GM10266 (cell line): Measurements from ENCODE around the gene AP5Z1.

Source experiments
- DNase-seq: peaks from one replicate; pipeline ENCODE4 v3.0.0; 2012; ENCODE audit errors: extremely low spot score
- TF ChIP-seq, protein P1 (sequence below): IDR thresholded peaks from 2 replicates; pipeline ENCODE4 v1.5.1; 2012; ENCODE audit warnings: mild to moderate bottlenecking, low read depth; ENCODE audit not compliant: control insufficient read depth, insufficient read depth; ENCODE audit errors: missing control alignments

Gene AP5Z1

DNA sequence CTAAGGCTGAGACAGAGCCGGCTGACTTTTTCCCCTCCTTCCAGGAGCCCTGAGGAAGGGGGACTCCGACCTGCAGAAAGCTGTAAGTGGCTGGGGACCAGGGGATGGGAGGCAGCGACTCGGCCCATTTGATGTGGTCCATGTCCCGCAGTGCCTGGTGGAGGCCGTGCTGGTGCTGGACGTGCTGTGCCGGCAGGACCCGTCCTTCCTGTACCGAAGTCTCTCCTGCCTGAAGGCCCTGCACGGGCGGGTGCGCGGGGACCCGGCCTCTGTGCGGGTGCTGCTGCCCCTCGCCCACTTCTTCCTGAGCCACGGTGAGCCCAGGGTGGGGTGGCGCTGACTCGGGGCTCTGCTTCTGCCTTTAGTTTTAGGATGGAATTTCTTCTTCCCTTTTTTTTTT, 9.9 kb downstream of the AP5Z1 start:
- no peak for DNase-seq
- TF ChIP-seq, protein P1, sequence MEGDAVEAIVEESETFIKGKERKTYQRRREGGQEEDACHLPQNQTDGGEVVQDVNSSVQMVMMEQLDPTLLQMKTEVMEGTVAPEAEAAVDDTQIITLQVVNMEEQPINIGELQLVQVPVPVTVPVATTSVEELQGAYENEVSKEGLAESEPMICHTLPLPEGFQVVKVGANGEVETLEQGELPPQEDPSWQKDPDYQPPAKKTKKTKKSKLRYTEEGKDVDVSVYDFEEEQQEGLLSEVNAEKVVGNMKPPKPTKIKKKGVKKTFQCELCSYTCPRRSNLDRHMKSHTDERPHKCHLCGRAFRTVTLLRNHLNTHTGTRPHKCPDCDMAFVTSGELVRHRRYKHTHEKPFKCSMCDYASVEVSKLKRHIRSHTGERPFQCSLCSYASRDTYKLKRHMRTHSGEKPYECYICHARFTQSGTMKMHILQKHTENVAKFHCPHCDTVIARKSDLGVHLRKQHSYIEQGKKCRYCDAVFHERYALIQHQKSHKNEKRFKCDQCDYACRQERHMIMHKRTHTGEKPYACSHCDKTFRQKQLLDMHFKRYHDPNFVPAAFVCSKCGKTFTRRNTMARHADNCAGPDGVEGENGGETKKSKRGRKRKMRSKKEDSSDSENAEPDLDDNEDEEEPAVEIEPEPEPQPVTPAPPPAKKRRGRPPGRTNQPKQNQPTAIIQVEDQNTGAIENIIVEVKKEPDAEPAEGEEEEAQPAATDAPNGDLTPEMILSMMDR: no peak

DNA sequence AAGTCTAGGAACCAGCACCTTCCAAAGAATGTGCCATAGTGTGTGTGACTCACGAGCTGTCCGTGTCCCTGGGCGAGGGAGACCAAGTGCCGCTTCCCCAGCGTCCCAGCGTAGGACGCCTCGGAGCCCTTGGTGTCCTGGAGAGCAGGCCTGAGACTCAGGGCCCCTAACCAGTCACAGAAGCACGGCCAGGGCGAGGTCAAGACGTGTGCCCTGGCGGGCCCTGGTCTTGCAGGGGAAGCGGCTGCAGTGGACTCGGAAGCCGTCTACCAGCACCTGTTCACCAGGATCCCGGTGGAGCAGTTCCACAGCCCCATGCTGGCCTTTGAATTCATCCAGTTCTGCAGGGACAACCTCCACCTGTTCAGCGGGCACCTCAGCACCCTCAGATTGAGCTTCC, 10.6 kb downstream of the AP5Z1 start:
- no peak for DNase-seq
- TF ChIP-seq, protein P1: no peak

GRCh38 chr7:4787541-4787940, 12.1 kb downstream of the AP5Z1 start:
- DNase-seq: no peak
- TF ChIP-seq, protein P1: no peak

GRCh38 chr7:4787947-4788626, 12.7 kb downstream of the AP5Z1 start:
- TF ChIP-seq, protein P1: no peak
- no peak for DNase-seq

GRCh38 chr7:4788627-4789189, 13.3 kb downstream of the AP5Z1 start:
- TF ChIP-seq, protein P1: no peak
- no peak for DNase-seq

DNA sequence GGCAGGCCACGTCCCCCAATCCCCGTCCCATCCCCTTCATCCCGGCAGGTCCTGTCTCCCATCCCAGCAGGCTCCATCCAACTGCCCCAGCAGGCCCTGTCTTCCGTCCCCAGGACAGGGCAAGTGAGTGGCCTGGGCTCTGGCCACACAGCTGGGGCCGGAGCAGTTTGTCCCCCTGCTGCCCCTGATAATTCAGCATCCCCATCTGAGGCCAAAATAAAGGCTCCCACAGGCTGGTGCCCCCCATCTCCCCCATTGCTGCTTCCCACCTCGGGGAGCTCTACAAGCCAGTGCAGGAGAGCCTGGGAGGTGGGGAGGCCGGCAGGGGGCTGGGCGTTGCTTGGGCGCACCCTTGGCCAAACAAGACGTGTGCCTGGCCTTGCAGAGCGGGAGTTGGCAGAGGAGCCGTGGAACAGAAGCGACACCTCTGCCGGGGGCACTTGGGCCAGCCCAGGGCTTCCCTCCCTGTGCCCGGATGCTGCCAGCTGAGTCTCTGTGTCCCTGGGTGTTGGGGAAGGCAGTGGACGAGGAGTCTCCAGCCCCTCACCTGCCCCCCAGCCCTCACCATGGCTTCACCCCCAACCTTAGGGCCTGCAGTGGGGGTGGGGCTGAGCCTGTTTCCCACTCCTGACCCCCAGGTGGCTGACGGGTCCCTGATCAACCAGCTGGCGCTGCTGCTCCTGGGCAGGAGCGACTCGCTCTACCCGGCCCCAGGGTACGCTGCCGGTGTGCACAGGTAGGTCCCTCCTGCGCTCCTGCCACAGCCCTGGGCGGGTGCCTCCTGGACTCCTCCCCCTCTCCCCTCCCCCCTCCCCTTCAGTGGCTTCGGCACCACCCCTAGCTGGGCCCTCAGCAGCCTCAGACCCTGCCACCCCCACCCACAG, 14.0 kb downstream of the AP5Z1 start:
- DNase-seq: no peak
- TF ChIP-seq, protein P1: no peak
